ENCODE data around the gene IFFO2.

Gene IFFO2

GRCh38 chr1:18921516-18922251, 34.8 kb downstream of the IFFO2 start:
- ATAC-seq: no peak
- TF ChIP-seq ZFP3 (CRISPR knock-in tag; IDR thresholded peaks at IDR 0.05) (no peak), BACH2 (CRISPR knock-in tag; IDR thresholded peaks at IDR 0.05; ENCODE audit: borderline replicate concordance) (no peak), TCF4 (CRISPR knock-in tag; IDR thresholded peaks at IDR 0.05; ENCODE audit: borderline replicate concordance) (no peak), PPARA (CRISPR knock-in tag; IDR thresholded peaks at IDR 0.05; ENCODE audit: borderline replicate concordance) (no peak), ZNF565 (CRISPR knock-in tag; conservative IDR thresholded peaks at IDR 0.05; ENCODE audit: low read depth) (no peak), ZC3H10 (CRISPR knock-in tag; IDR thresholded peaks at IDR 0.05) (no peak), ZNF70 (CRISPR knock-in tag; IDR thresholded peaks at IDR 0.05) (no peak), OSR1 (CRISPR knock-in tag; IDR thresholded peaks at IDR 0.05) (no peak), SNAI2 (CRISPR knock-in tag; IDR thresholded peaks at IDR 0.05) (no peak), ESRRG (CRISPR knock-in tag; IDR thresholded peaks at IDR 0.05) (no peak), ZNF8 (CRISPR knock-in tag; IDR thresholded peaks at IDR 0.05) (no peak), POU6F1 (CRISPR knock-in tag; IDR thresholded peaks at IDR 0.05; ENCODE audit: borderline replicate concordance, low read depth) (no peak)
- TF ChIP-seq, protein P1, sequence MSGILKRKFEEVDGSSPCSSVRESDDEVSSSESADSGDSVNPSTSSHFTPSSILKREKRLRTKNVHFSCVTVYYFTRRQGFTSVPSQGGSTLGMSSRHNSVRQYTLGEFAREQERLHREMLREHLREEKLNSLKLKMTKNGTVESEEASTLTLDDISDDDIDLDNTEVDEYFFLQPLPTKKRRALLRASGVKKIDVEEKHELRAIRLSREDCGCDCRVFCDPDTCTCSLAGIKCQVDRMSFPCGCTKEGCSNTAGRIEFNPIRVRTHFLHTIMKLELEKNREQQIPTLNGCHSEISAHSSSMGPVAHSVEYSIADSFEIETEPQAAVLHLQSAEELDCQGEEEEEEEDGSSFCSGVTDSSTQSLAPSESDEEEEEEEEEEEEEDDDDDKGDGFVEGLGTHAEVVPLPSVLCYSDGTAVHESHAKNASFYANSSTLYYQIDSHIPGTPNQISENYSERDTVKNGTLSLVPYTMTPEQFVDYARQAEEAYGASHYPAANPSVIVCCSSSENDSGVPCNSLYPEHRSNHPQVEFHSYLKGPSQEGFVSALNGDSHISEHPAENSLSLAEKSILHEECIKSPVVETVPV (CRISPR knock-in tag; IDR thresholded peaks at IDR 0.05): no peak
- TF ChIP-seq, protein P2, sequence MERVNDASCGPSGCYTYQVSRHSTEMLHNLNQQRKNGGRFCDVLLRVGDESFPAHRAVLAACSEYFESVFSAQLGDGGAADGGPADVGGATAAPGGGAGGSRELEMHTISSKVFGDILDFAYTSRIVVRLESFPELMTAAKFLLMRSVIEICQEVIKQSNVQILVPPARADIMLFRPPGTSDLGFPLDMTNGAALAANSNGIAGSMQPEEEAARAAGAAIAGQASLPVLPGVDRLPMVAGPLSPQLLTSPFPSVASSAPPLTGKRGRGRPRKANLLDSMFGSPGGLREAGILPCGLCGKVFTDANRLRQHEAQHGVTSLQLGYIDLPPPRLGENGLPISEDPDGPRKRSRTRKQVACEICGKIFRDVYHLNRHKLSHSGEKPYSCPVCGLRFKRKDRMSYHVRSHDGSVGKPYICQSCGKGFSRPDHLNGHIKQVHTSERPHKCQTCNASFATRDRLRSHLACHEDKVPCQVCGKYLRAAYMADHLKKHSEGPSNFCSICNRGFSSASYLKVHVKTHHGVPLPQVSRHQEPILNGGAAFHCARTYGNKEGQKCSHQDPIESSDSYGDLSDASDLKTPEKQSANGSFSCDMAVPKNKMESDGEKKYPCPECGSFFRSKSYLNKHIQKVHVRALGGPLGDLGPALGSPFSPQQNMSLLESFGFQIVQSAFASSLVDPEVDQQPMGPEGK (CRISPR knock-in tag; IDR thresholded peaks at IDR 0.05; ENCODE audit: borderline replicate concordance): no peak

- TF ChIP-seq ESRRG (CRISPR knock-in tag; IDR thresholded peaks at IDR 0.05): no peak
- no peak for ATAC-seq
Observed at GRCh38 chr1:18920931-18921330, 35.5 kb downstream of the IFFO2 start.

GRCh38 chr1:18919956-18920355, 36.5 kb downstream of the IFFO2 start:
- TF ChIP-seq, protein P2 (CRISPR knock-in tag; IDR thresholded peaks at IDR 0.05; ENCODE audit: borderline replicate concordance): no peak
- TF ChIP-seq PPARA (CRISPR knock-in tag; IDR thresholded peaks at IDR 0.05; ENCODE audit: borderline replicate concordance): no peak
- no peak for TF ChIP-seq ZNF8 (CRISPR knock-in tag; IDR thresholded peaks at IDR 0.05)
- TF ChIP-seq ZNF565 (CRISPR knock-in tag; conservative IDR thresholded peaks at IDR 0.05; ENCODE audit: low read depth): no peak
- ATAC-seq: no peak

GRCh38 chr1:18919197-18919905, 37.1 kb downstream of the IFFO2 start:
- ATAC-seq: no peak

More at GRCh38 chr1:18919197-18919905, 37.1 kb downstream of the IFFO2 start:
- TF ChIP-seq CSDC2 (CRISPR knock-in tag; IDR thresholded peaks at IDR 0.05): no peak
- TF ChIP-seq ISL1 (CRISPR knock-in tag; IDR thresholded peaks at IDR 0.05): no peak
- TF ChIP-seq PPARA (CRISPR knock-in tag; IDR thresholded peaks at IDR 0.05; ENCODE audit: borderline replicate concordance): no peak
- TF ChIP-seq SNAI2 (CRISPR knock-in tag; IDR thresholded peaks at IDR 0.05): no peak
- no peak for TF ChIP-seq ZNF70 (CRISPR knock-in tag; IDR thresholded peaks at IDR 0.05)
- no peak for TF ChIP-seq CREB5 (CRISPR knock-in tag; IDR thresholded peaks at IDR 0.05; ENCODE audit: low read depth)
- TF ChIP-seq OSR1 (CRISPR knock-in tag; IDR thresholded peaks at IDR 0.05): no peak
- TF ChIP-seq ZNF565 (CRISPR knock-in tag; conservative IDR thresholded peaks at IDR 0.05; ENCODE audit: low read depth): no peak
- TF ChIP-seq, protein P2 (CRISPR knock-in tag; IDR thresholded peaks at IDR 0.05; ENCODE audit: borderline replicate concordance): no peak
- no peak for TF ChIP-seq RARB (CRISPR knock-in tag; IDR thresholded peaks at IDR 0.05)
